Left hindlimb (tissue), 1 donor: ENCODE measurements around the gene CCNB3.

ENCODE experiments used
- DNase-seq: peaks from one replicate; pipeline ENCODE4 v3.0.0-alpha.2; 2018

CCNB3 gene

DNA sequence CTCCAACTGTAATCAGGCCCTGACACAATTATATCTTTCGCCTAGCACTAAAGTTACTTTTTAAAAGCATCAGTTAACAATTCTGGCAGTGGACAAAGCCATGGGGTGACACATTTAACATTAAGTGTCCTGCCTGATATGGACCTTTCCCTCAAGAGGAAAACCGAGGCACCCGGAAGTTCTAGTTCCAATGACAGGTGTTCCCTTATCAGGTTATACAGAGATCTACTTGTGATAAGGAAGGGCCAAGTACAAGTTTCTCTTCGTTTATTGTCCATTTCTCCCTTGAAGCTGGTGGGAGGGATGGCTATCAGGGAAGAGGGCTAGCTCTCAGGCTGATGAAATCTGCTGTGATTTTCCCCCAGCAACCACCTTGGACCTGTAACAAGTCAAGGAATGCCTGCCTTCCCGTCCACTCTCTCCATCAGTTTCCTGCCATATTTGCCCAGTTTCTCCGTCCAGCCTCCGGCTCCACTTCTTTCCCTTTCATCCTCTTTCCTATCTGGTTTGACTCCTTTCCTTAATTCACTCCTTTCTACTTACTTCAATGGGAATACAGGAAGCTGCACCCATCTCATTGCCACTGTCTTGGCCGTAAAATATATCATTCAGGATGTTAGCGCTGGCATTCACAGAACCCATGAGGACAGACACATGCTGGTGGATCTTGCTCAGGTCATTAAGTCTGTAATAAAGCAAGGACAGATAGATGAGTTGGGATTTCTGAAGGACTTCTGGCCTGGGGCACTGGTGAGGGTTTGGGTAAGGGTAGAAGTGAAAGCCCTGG lies 171.1 kb downstream of the CCNB3 start:
- no peak for DNase-seq

GRCh38 chrX:50381729-50382415 lies 177.3 kb downstream of the CCNB3 start:
- DNase-seq: no peak

GRCh38 chrX:50386520-50386919 lies 182.0 kb downstream of the CCNB3 start:
- no peak for DNase-seq

DNA sequence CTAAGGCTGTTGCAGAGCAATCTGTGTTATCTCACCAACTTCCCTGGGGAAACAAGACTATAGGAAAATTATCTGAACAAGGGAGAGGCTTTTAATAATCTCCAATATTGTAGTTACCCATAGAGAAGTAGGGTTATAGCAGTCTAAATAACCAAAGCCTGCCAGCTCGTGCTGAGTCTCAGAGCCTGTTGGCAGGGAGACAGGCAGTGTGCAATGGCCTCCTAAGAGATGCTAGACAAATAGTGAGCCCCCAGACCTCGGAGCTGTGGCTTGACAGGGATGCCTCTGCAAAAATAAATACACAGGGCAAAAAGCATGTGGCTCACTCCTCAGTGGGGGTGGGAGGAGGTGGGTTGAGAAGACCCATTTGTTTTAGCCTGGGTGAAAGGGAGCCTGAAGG lies 189.3 kb downstream of the CCNB3 start:
- no peak for DNase-seq
